Activated CD4-positive, alpha-beta T cell treated with anti-CD3 and anti-CD28 coated beads, Interleukin-2, amount 10 ng/mL, durations not matched to agents 7 days and 5 days (primary cell): ENCODE measurements around the gene TAX1BP3. TPM values are rescaled to one million over a fixed set of nuclear protein-coding genes. Genes with fewer than 3 reads are reported as not detected.

Source experiments
- total RNA-seq, 2 experiments: library from RNA; stranded (reverse); gene quantifications; one replicate each; pipeline ENCODE4 v1.2.3, GENCODE V29; 2021

The TAX1BP3 gene
- total RNA-seq, 2 experiments from 2014 or later = 17.4 to 18.4 TPM

Other genes with a start within 250 kb of the TAX1BP3 start
- not detected for gene OR1E2, start 234.7 kb downstream of the TAX1BP3 start, total RNA-seq
- under 1 TPM; 0.81 to 0.89 TPM for gene SPATA22, start 196.8 kb downstream of the TAX1BP3 start, total RNA-seq
- gene ASPA, start 192.6 kb downstream of the TAX1BP3 start, total RNA-seq = not detected
- gene TRPV3, start 110.8 kb downstream of the TAX1BP3 start, total RNA-seq = under 1 TPM; 0.10 to 0.27 TPM
- gene TRPV1, start 59.2 kb downstream of the TAX1BP3 start, total RNA-seq = 1 to 10 TPM; 3.1 to 4.3 TPM
- gene SHPK, start 32.3 kb downstream of the TAX1BP3 start, total RNA-seq = 10 to 100 TPM; 11.5 to 12.3 TPM
- 10 to 100 TPM; 10.3 TPM for gene CTNS, start 31.8 kb downstream of the TAX1BP3 start, total RNA-seq
- 10 to 100 TPM; 34.8 to 37.3 TPM for gene EMC6, start 234 bp upstream of the TAX1BP3 start, total RNA-seq
- gene P2RX5, start 27.6 kb upstream of the TAX1BP3 start, total RNA-seq = 10 to 100 TPM; 33.6 to 39.4 TPM
- gene HASPIN, start 55.3 kb upstream of the TAX1BP3 start, total RNA-seq = 10 to 100 TPM; 27.6 to 31.2 TPM
- gene ITGAE, start 132.6 kb upstream of the TAX1BP3 start, total RNA-seq = 10 to 100 TPM; 18.3 to 20.9 TPM
- gene NCBP3, start 177.7 kb upstream of the TAX1BP3 start, total RNA-seq = 10 to 100 TPM; 43.6 to 43.7 TPM
- 1 to 10 TPM; 3.4 to 4.0 TPM for gene CAMKK1, start 224.5 kb upstream of the TAX1BP3 start, total RNA-seq
- under 1 TPM in 1 of 2 experiments, not detected in 1; 0.12 TPM for gene P2RX1, start 247.9 kb upstream of the TAX1BP3 start, total RNA-seq